GM12873 (cell line): ENCODE measurements around the gene BCKDHB.

ENCODE experiments used
- CTCF ChIP-seq: IDR thresholded peaks from 2 replicates; pipeline ENCODE4 v1.5.1; 2012; ENCODE audit warnings: low read depth, mild to moderate bottlenecking, moderate library complexity, low read length, control low read depth; ENCODE audit not compliant: insufficient read depth; ENCODE audit errors: missing control alignments

Gene BCKDHB

GRCh38 chr6:80339421-80339820 is 232.9 kb downstream of the BCKDHB start:
- TF ChIP-seq CTCF: no peak

- no peak for TF ChIP-seq CTCF
Observed at GRCh38 chr6:80340280-80340679, 233.8 kb downstream of the BCKDHB start.

- TF ChIP-seq CTCF: no peak
Observed at GRCh38 chr6:80340686-80341085, 234.2 kb downstream of the BCKDHB start.

GRCh38 chr6:80341330-80341729 is 234.9 kb downstream of the BCKDHB start:
- no peak for TF ChIP-seq CTCF

GRCh38 chr6:80343511-80343910 is 237.0 kb downstream of the BCKDHB start:
- no peak for TF ChIP-seq CTCF

- no peak for TF ChIP-seq CTCF
Observed at GRCh38 chr6:80347101-80347500, 240.6 kb downstream of the BCKDHB start.

- no peak for TF ChIP-seq CTCF
Observed at GRCh38 chr6:80348263-80348662, 241.8 kb downstream of the BCKDHB start.
